H1 (cell line): ENCODE data around the gene TANC1. TPM values are rescaled to one million over a fixed set of nuclear protein-coding genes. Genes with fewer than 3 reads are reported as not detected.

Source experiments
- CREB1 ChIP-seq: IDR thresholded peaks from 2 replicates; pipeline ENCODE4 v1.6.1; 2012; ENCODE audit warnings: inconsistent platforms
- PHF8 ChIP-seq: fragments of 200-600 bp; sonication (generic); conservative IDR thresholded peaks from 2 replicates; pipeline ENCODE4 v1.7.1; 2012; ENCODE audit warnings: low read depth, mild to moderate bottlenecking, inconsistent platforms, low read length, moderate library complexity
- polyA plus RNA-seq, 7 experiments: library from polyadenylated mRNA; depleted of rRNA in 3 of 7; stranded (reverse) in 5 of 7; unstranded in 2 of 7; fragments of >200 nt in 5 of 7; fragments of 200-250 nt in 2 of 7; gene quantifications; 1 replicate in 5 of 7; 2 replicates in 1 of 7; 4 replicates in 1 of 7; pipeline versions ENCODE4 v1.2.1 to v1.2.3, GENCODE V29; 2011 to 2013; ENCODE audit warnings: missing spikeins in 2 of 7, mixed read lengths in 2 of 7
- total RNA-seq: library from RNA; stranded (reverse); fragmentation: NEBNext Ultra II Directional; extraction: Animal tissue kit (Norgen Biotek cat#: 25700); gene quantifications from 2 replicates; pipeline ENCODE4 v1.2.1, GENCODE V29; 2021
- TF ChIP-seq, protein P1 (sequence below): fragments of 300-600 bp; sonication (generic); IDR thresholded peaks from 2 replicates; pipeline ENCODE4 v1.7.1; 2012; ENCODE audit warnings: low read length, moderate library complexity, mild to moderate bottlenecking, inconsistent platforms; ENCODE audit not compliant: insufficient replicate concordance

Gene TANC1
- total and polyA plus RNA-seq, 2 of the 8 experiments (the other 6 are each of a cell fraction or from before 2014, with no cell fraction given), result 4.1 to 7.6 TPM

DNA sequence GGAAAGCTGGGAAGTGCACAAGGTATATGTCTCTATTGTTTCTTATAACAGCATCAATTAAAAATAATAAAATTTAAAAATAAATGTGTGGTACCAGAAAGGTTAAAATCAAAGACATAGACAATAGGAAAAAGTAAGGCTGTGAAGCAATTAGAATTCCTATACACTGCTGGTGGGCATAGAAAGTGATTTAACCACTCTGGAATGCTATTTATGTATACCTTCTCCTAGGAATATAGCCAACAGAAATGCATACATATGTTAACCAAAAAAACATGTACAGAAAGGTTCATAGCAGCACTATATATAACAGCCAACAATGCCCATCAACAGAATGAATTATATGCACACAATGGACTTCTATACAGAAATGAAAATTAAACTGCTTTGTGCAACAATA is 275.1 kb downstream of the TANC1 start (continued):
- TF ChIP-seq, protein P1, sequence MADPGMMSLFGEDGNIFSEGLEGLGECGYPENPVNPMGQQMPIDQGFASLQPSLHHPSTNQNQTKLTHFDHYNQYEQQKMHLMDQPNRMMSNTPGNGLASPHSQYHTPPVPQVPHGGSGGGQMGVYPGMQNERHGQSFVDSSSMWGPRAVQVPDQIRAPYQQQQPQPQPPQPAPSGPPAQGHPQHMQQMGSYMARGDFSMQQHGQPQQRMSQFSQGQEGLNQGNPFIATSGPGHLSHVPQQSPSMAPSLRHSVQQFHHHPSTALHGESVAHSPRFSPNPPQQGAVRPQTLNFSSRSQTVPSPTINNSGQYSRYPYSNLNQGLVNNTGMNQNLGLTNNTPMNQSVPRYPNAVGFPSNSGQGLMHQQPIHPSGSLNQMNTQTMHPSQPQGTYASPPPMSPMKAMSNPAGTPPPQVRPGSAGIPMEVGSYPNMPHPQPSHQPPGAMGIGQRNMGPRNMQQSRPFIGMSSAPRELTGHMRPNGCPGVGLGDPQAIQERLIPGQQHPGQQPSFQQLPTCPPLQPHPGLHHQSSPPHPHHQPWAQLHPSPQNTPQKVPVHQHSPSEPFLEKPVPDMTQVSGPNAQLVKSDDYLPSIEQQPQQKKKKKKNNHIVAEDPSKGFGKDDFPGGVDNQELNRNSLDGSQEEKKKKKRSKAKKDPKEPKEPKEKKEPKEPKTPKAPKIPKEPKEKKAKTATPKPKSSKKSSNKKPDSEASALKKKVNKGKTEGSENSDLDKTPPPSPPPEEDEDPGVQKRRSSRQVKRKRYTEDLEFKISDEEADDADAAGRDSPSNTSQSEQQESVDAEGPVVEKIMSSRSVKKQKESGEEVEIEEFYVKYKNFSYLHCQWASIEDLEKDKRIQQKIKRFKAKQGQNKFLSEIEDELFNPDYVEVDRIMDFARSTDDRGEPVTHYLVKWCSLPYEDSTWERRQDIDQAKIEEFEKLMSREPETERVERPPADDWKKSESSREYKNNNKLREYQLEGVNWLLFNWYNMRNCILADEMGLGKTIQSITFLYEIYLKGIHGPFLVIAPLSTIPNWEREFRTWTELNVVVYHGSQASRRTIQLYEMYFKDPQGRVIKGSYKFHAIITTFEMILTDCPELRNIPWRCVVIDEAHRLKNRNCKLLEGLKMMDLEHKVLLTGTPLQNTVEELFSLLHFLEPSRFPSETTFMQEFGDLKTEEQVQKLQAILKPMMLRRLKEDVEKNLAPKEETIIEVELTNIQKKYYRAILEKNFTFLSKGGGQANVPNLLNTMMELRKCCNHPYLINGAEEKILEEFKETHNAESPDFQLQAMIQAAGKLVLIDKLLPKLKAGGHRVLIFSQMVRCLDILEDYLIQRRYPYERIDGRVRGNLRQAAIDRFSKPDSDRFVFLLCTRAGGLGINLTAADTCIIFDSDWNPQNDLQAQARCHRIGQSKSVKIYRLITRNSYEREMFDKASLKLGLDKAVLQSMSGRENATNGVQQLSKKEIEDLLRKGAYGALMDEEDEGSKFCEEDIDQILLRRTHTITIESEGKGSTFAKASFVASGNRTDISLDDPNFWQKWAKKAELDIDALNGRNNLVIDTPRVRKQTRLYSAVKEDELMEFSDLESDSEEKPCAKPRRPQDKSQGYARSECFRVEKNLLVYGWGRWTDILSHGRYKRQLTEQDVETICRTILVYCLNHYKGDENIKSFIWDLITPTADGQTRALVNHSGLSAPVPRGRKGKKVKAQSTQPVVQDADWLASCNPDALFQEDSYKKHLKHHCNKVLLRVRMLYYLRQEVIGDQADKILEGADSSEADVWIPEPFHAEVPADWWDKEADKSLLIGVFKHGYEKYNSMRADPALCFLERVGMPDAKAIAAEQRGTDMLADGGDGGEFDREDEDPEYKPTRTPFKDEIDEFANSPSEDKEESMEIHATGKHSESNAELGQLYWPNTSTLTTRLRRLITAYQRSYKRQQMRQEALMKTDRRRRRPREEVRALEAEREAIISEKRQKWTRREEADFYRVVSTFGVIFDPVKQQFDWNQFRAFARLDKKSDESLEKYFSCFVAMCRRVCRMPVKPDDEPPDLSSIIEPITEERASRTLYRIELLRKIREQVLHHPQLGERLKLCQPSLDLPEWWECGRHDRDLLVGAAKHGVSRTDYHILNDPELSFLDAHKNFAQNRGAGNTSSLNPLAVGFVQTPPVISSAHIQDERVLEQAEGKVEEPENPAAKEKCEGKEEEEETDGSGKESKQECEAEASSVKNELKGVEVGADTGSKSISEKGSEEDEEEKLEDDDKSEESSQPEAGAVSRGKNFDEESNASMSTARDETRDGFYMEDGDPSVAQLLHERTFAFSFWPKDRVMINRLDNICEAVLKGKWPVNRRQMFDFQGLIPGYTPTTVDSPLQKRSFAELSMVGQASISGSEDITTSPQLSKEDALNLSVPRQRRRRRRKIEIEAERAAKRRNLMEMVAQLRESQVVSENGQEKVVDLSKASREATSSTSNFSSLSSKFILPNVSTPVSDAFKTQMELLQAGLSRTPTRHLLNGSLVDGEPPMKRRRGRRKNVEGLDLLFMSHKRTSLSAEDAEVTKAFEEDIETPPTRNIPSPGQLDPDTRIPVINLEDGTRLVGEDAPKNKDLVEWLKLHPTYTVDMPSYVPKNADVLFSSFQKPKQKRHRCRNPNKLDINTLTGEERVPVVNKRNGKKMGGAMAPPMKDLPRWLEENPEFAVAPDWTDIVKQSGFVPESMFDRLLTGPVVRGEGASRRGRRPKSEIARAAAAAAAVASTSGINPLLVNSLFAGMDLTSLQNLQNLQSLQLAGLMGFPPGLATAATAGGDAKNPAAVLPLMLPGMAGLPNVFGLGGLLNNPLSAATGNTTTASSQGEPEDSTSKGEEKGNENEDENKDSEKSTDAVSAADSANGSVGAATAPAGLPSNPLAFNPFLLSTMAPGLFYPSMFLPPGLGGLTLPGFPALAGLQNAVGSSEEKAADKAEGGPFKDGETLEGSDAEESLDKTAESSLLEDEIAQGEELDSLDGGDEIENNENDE, result no peak
- TF ChIP-seq PHF8 (no peak), CREB1 (no peak)
